ENCODE measurements around the gene ACKR2.
"Not testable (repeated sequence)": the region's sequence is repeated elsewhere in the genome, so short reads cannot be mapped to it uniquely, and the experiment has no call there.

ACKR2 gene

DNA sequence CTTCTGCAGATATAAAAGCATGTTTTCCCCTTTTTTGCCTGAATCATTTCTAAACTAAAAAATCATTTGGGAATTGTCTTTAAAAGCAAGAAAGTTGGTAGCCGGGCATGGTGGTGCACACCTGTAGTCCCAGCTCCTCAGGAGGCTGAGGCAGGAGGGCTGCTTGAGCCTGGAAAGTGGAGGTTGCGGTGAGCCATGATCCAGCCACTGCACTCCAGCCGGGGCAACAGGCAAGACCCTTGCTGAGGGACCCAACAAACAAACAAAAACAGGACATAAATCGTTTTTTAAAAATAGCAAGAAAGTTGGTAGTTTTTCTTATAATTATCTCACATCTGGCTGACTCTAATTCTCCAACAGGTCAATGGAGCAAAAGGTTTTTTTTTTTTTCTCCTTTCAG, 7.5 kb upstream of the ACKR2 start:
- FAIRE-seq: no peak

DNA sequence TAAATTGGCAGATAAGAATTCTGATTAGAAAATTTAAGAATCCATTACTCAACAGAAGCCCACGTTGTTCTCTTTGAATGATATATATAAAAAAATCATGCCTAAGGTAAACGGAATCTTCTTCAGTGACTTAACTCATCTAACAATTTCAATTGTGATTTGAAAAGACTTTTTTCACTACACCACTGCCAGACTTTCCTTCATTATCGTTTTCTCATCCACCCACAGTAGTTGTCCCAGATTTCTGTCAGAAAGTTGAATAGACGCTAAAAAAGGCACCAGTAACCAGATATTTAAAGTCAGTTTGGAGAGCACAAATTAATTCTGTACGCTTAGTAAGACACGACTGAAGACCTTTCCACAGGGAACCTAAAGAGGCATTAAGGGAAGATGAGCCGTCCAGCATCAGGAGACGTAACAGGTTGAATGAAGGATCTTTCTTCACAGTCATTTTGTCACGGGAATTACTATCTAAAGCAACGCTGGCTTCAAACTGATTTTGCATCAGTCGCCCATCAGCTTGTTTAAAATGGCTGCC, 6.3 kb upstream of the ACKR2 start:
- FAIRE-seq: no peak

GRCh38 chr3:42803414-42804105, 5.7 kb upstream of the ACKR2 start:
- FAIRE-seq: no peak

- FAIRE-seq: no peak
These were observed 5.0 kb upstream of the ACKR2 start, which contains the start of gene HIGD1A for GRCh38 chr3:42804106-42804830. Gene HIGD1A (minus strand): TSS chr3:42804490. CDS start chr3:42794253, 10,237 bp downstream.

DNA sequence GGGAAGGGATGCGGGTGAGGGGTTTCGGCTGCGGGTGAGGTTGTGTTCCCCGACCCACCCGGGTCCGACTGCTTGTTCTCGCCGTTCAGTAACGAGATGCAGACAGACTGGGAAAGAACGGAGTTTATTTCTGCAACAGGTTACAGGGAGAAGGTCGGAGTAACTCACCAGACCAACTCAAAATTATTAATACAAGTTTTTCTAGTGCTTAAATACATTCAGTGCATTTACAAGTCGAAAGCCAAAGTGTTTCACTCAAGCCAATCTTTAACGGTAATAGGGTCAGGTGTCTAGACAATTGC, 4.5 kb upstream of the ACKR2 start:
- FAIRE-seq: no peak

DNA sequence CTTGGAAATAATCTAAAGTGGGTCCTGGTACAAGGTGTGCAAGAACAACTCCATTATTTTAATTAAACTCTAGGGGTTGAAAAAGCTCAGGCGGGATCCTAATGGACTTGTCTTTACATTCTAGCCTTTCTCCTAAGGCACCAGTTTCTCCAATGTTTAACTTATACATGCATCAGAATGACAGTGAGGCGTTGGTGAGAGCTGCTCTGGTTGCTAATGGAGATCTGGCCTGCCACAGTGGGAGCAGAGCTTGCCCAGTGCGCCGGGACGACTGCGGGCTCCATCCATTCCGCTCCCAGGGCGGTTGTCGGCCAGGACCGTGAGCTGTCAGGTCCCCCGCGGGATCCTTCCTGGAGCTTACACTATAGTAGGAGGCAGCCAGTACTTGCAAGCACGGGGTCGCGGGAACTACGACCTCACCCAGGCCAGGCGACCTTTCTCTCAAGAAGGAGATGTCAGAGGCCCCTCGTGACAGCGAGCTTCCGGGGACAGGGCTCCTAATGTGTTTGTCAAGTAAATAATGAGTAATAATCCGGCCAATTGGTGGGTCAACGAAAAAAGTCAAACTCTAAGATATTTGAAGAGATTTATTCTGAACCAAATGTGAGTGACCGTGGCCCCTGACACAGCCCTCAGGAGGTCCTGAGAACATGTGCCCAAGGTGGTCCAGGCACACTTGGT, 4.0 kb upstream of the ACKR2 start:
- FAIRE-seq: no peak

- no peak for FAIRE-seq
These were observed 1.3 kb upstream of the ACKR2 start for GRCh38 chr3:42807929-42808328.

- not testable (repeated sequence) for FAIRE-seq
These were observed 1.5 kb downstream of the ACKR2 start for GRCh38 chr3:42810706-42811105.

GRCh38 chr3:42811118-42811883, 2.1 kb downstream of the ACKR2 start:
- not testable (repeated sequence) for FAIRE-seq

DNA sequence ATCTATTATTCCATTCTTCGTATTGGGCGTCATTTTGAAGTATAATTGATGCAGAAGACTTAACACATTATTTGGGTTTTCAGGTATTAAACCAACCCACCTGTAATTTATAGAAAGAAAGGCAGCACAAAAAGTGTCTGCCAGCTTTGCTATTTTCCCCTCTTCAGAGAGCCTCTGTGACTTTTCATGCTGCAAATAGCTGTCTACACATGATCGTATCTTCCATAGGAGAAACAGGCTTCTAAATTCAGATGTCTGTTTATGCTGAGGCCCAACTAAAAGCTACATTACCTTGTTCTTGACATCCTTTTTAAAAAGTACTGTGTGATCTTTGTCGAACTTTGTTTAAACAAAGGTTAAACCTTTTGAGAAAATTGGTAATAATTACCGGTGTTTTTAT, 5.0 kb downstream of the ACKR2 start:
- no peak for FAIRE-seq

DNA sequence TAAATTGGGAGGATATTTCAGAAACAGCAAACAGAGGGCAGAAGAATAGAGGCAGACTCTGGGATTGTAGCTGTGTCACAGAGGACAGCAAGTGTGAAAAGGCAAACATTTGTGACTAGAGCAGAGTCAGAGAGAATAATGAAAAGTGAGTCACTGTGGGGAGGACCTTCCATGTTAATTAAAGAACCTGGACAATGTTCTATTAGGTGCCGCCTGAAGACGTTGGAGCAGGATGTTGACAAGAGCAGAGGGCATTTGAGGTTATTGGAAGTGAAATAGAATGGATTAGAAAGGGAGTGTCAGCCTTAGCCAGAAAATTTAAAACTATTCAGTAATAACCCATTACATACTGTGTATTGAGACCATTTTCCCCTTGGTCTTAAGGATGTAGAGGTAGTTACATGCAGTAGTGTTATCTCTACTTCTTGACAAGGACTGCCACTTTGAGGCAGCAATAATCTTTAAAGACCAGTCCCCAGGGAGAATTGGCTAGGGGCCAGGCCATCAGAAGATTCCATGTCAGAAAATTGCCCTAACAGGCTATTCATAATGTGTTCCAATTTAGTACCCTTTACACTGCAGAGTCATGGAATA, 5.8 kb downstream of the ACKR2 start:
- no peak for FAIRE-seq

DNA sequence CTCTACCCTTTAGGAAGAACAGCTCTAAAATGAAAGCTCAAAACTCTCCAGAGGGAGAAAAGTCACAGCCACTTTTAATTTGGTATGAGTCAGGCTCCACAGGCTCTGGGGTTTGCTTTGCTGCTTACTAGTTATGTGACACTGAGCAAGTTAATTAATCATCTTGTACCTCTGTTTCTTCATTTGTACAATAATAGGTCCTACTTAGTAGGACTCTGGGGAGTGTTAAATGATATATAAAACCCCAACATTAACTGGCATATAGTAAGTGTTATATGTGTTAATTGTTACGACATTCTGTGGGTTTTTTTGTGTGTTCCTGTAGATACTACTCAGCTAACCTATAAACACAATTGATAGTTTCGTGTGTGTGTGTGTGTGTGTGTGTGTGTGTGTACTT, 6.6 kb downstream of the ACKR2 start:
- FAIRE-seq: no peak

DNA sequence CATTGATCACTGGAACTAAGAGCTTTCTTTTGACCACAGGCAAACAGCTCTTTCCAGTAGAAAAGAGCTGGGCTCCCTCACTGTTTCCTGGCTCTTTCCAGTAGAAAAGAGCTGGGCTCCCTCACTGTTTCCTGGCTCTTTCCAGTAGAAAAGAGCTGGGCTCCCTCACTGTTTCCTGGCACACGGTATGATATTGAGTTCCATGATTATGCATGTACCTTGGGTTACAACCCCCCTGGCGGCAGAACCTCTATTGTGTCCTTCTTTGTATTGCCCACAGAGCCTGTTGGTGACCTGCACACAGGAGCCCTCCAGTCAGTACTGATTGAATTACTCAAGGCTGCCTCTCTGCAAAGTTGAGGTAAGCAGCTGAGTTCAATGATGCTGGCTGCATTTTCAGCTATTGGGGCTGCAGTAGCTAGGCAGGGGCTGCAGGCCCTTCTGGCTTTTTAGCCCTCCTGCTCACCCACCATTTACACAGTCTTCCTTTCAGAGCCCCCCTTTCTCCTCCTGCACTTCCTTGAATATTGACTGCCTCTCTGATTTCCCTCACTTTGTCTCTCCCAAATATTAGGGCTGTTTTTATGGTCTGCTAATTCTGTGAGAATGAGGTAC, 10.2 kb downstream of the ACKR2 start:
- no peak for FAIRE-seq

DNA sequence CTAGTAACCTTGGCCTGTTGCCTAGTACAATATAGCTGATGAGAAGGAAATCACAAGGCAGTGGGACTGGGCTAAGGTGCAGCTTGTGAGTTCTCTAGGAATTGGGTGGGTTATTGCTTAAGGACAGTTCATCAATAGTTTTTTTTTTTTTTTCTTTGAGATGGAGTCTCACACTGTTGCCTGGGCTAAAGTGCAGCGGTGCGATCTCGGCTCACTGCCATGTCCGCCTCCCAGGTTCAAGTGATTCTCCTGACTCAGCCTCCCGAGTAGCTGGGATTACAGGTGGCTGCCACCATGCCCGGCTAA, 11.5 kb downstream of the ACKR2 start:
- FAIRE-seq: no peak

- no peak for FAIRE-seq
These were observed 13.6 kb downstream of the ACKR2 start for GRCh38 chr3:42822828-42823227.

DNA sequence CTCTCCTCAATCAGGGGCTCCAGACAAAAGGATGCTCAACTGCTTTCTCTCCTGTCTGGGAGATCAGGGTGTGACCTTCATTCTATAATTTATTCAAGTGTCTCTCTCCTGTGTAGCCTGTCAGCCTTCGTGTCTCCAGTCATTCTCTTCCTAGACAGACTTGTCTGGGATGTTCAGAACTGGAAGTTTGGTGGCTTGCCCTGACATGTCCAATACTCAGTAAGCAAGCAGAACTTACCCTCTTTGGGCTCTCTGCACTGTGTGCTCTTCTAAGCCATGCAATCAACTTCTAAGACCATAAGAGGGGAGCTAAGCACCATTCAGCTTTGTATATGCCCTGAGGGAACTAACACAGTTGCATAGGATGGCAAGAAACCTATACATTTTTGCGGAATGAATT, 14.1 kb downstream of the ACKR2 start:
- no peak for FAIRE-seq

DNA sequence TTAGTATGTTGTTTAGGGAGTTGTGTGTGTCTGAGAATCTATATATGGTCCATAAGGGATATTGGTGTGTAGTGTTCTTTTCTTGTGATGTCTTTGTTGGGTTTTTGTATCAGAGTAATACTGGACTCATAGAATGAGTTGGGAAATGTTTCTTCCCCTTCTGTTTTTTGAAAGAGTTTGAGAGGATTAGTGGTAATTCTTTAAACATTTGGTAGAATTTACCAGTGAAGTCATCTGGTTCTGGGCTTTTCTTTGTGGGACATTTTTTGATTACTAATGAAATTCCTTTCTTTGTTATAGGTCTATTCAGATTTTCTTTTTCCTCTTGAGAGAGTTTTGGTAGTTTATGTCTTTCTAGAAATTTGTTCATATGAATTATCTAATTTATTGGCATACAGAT, 16.9 kb downstream of the ACKR2 start:
- FAIRE-seq: peak; percentile 55

- no peak for FAIRE-seq
These were observed 17.8 kb downstream of the ACKR2 start for GRCh38 chr3:42827023-42827422.

GRCh38 chr3:42827654-42828053, 18.4 kb downstream of the ACKR2 start:
- peak; percentile 18 for FAIRE-seq

- FAIRE-seq: peak; percentile 94
These were observed 19.9 kb downstream of the ACKR2 start for GRCh38 chr3:42829083-42829627.

DNA sequence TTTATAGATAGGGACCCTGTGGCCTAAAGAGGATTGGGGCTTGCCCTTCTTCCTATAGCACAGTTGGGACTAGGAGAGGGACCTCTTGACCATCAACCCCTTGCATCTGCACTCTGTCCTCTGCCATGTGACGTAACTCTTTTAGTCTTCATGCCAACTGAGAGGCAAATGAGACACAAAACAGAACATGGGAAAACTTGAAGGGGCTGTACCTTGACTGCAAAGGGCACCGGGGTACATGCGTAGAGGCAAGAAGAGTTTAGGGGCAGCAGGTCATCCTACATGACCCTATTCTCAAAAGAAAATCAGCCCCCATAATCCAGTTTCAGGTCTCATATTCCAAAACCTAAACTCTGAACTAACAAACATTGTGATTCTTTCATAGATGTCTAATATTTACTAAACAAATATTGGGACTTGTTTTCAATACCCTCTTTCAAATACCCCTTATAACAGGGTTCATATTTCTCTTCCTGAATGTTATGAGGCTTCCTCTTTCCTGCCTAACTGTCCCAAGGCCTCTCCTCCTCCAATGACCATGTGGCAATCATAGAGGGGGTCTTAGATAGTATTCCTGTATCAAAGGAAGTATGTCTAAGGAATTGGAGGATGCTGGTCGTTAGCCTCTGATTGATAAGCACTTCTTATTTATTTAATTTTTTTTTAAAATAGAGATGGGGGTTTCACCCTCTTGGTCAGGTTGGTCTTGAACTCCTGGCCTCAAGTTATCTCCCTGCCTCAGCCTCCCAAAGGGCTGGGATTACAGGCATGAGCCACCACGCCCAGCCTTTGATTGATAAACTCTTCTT, 20.6 kb downstream of the ACKR2 start:
- no peak for FAIRE-seq

All from colon (tissue), 2 donors.